SU-DHL-6 (cell line): ENCODE results near the gene EIF2B5.
"Not testable (repeated sequence)": the region's sequence is repeated elsewhere in the genome, so short reads cannot be mapped to it uniquely, and the experiment has no call there.

Experiments used
- H2AFZ ChIP-seq: fragments of 200-600 bp; sonication (generic); 2 replicates; pipeline ENCODE4 v1.6.1; 2014; ENCODE audit warnings: low read depth, mild to moderate bottlenecking, moderate library complexity, mixed read lengths, antibody characterized with exemption, low read length; ENCODE audit not compliant: severe bottlenecking
- H3F3A ChIP-seq: fragments of 200-600 bp; shearing (Covaris generic); 2 replicates; pipeline ENCODE4 v1.6.0; 2016; ENCODE audit warnings: antibody characterized with exemption, mild to moderate bottlenecking; ENCODE audit not compliant: insufficient read depth
- H3K27ac ChIP-seq: fragments of 200-600 bp; sonication (generic); 2 replicates; pipeline ENCODE4 v1.5.1; 2016; ENCODE audit warnings: low read depth, mild to moderate bottlenecking, low read length, moderate library complexity, mixed read lengths
- H3K27me3 ChIP-seq: fragments of 200-600 bp; sonication (generic), shearing (Covaris generic); 2 replicates; pipeline ENCODE4 v1.6.0; 2014; ENCODE audit warnings: mild to moderate bottlenecking, low read length
- H3K36me3 ChIP-seq: fragments of 200-600 bp; sonication (generic); 2 replicates; pipeline ENCODE4 v1.6.1; 2014; ENCODE audit warnings: mild to moderate bottlenecking, low read length, mixed read lengths
- H3K4me2 ChIP-seq: fragments of 300-600, 200-600 bp; shearing (Covaris generic), sonication (generic); 2 replicates; pipeline ENCODE4 v1.6.0; 2014; ENCODE audit warnings: low read length, low read depth, mild to moderate bottlenecking; ENCODE audit not compliant: poor library complexity, severe bottlenecking
- H3K4me3 ChIP-seq: fragments of 200-600 bp; sonication (generic); 2 replicates; pipeline ENCODE4 v1.5.1; 2014; ENCODE audit warnings: antibody characterized with exemption, low read length, mild to moderate bottlenecking, mixed read lengths; ENCODE audit not compliant: insufficient read depth, poor library complexity, severe bottlenecking
- H3K79me2 ChIP-seq: fragments of 200-600 bp; sonication (generic); 2 replicates; pipeline ENCODE4 v1.6.1; 2014; ENCODE audit warnings: mild to moderate bottlenecking, low read length, moderate library complexity; ENCODE audit not compliant: insufficient read depth
- H3K9ac ChIP-seq: fragments of 200-600 bp; sonication (generic); 2 replicates; pipeline ENCODE4 v1.7.0; 2014; ENCODE audit warnings: mild to moderate bottlenecking, low read length
- H3K9me2 ChIP-seq: fragments of 200-600 bp; sonication (generic); replicated peaks from 2 replicates; pipeline ENCODE4 v1.6.1; 2014; ENCODE audit warnings: low read length; ENCODE audit not compliant: insufficient read depth
- H3K9me3 ChIP-seq: fragments of 200-600 bp; sonication (generic); 2 replicates; pipeline ENCODE4 v1.6.1; 2014; ENCODE audit warnings: low read length, mixed read lengths; ENCODE audit not compliant: insufficient read depth
- H4K20me1 ChIP-seq: fragments of 200-600 bp; sonication (generic); 2 replicates; pipeline ENCODE4 v1.6.1; 2014; ENCODE audit warnings: low read depth, mild to moderate bottlenecking, antibody characterized with exemption, low read length, moderate library complexity, mixed read lengths
- CTCF ChIP-seq: fragments of 200-600 bp; sonication (generic); IDR thresholded peaks from one replicate; pipeline ENCODE4 v1.5.1; 2017; ENCODE audit warnings: antibody characterized with exemption, mild to moderate bottlenecking, low read length, moderate library complexity; ENCODE audit not compliant: insufficient read depth, poor library complexity, severe bottlenecking
- EZH2phosphoT487 ChIP-seq: fragments of 200-600 bp; sonication (generic), shearing (Covaris generic); conservative IDR thresholded peaks from 2 replicates; pipeline ENCODE4 v1.6.1; 2018; ENCODE audit warnings: mild to moderate bottlenecking, antibody characterized with exemption, low read length, moderate library complexity, mixed read lengths

Gene EIF2B5

GRCh38 chr3:184158404-184158803, 23.2 kb downstream of the EIF2B5 start:
- Histone ChIP-seq H2AFZ (no peak overlapping the region), H3K4me3 (no peak overlapping the region), H3K36me3 (no peaks in the 10 kb centered on the region), H3K27me3 (no peaks in the 10 kb centered on the region), H3F3A (peaks cover 12% of the 10 kb centered on the region), H3K9me2 (no peaks in the 10 kb centered on the region), H3K27ac (no peak overlapping the region), H3K9ac (no peak overlapping the region), H3K4me2 (no peak overlapping the region), H4K20me1 (no peaks in the 10 kb centered on the region), H3K79me2 (peaks cover 39% of the 10 kb centered on the region), H3K9me3 (no peaks in the 10 kb centered on the region)
- TF ChIP-seq CTCF (no peak), EZH2phosphoT487 (no peak)

- Histone ChIP-seq H4K20me1 (no peaks in the 10 kb centered on the region), H3K9ac (no peak overlapping the region)
Observed at GRCh38 chr3:184160456-184160855, 25.3 kb downstream of the EIF2B5 start.

GRCh38 chr3:184162571-184163070, 27.5 kb downstream of the EIF2B5 start:
- not testable (repeated sequence) for H3K27ac ChIP-seq, H3K4me3 ChIP-seq, H3K9me2 ChIP-seq, H3K36me3 ChIP-seq, H2AFZ ChIP-seq, H3K9me3 ChIP-seq, H4K20me1 ChIP-seq, H3K4me2 ChIP-seq, H3F3A ChIP-seq, H3K9ac ChIP-seq, H3K27me3 ChIP-seq
- peaks cover 19% of the 10 kb centered on the region for H3K79me2 ChIP-seq

More at GRCh38 chr3:184160456-184160855, 25.3 kb downstream of the EIF2B5 start:
- Histone ChIP-seq H3K27me3 (no peaks in the 10 kb centered on the region), H3K27ac (no peak overlapping the region), H3K79me2 (peaks cover 39% of the 10 kb centered on the region), H3K36me3 (no peaks in the 10 kb centered on the region), H2AFZ (no peak overlapping the region), H3K4me2 (no peak overlapping the region), H3K9me3 (no peaks in the 10 kb centered on the region), H3K4me3 (no peak overlapping the region), H3K9me2 (no peaks in the 10 kb centered on the region), H3F3A (no peaks in the 10 kb centered on the region)
- TF ChIP-seq EZH2phosphoT487 (no peak), CTCF (no peak)

GRCh38 chr3:184164648-184165330, 29.6 kb downstream of the EIF2B5 start:
- H3K4me3 ChIP-seq, result no peak overlapping the region
- no peak overlapping the region for H3K27ac ChIP-seq
- TF ChIP-seq EZH2phosphoT487 (no peak), CTCF (no peak)
- no peaks in the 10 kb centered on the region for H3F3A ChIP-seq
- H3K27me3 ChIP-seq, result no peaks in the 10 kb centered on the region
- H3K36me3 ChIP-seq, result no peaks in the 10 kb centered on the region
- H3K9me3 ChIP-seq, result no peaks in the 10 kb centered on the region
- H4K20me1 ChIP-seq, result no peaks in the 10 kb centered on the region
- no peaks in the 10 kb centered on the region for H3K9me2 ChIP-seq
- H2AFZ ChIP-seq, result no peak overlapping the region
- H3K4me2 ChIP-seq, result no peak overlapping the region
- H3K79me2 ChIP-seq, result peaks cover 7% of the 10 kb centered on the region; the same call in 1 of the 2 replicates
- no peak overlapping the region for H3K9ac ChIP-seq
